Endothelial cell (in vitro differentiated cells): ENCODE results near the gene TMEM121B. TPM values are rescaled to one million over a fixed set of nuclear protein-coding genes. Genes with fewer than 3 reads are reported as not detected.

Experiments used
- DNase-seq: peaks from one replicate; pipeline ENCODE4 v3.0.0; 2021; ENCODE audit warnings: low spot score
- H3K27ac Mint-ChIP-seq: one replicate; pipeline ENCODE4 v1.8.0; 2021; ENCODE audit warnings: mixed read lengths, inconsistent platforms; ENCODE audit not compliant: unreplicated experiment
- H3K27me3 Mint-ChIP-seq: one replicate; pipeline ENCODE4 v1.8.0; 2021; ENCODE audit warnings: mild to moderate bottlenecking, moderate library complexity, mixed read lengths, inconsistent platforms; ENCODE audit not compliant: unreplicated experiment
- H3K36me3 Mint-ChIP-seq: one replicate; pipeline ENCODE4 v1.8.0; 2021; ENCODE audit warnings: mild to moderate bottlenecking, low read depth, mixed read lengths, inconsistent platforms; ENCODE audit not compliant: unreplicated experiment
- H3K4me1 Mint-ChIP-seq: one replicate; pipeline ENCODE4 v1.8.0; 2021; ENCODE audit warnings: mild to moderate bottlenecking, mixed read lengths, inconsistent platforms; ENCODE audit not compliant: unreplicated experiment
- H3K4me3 Mint-ChIP-seq: one replicate; pipeline ENCODE4 v1.8.0; 2021; ENCODE audit warnings: mild to moderate bottlenecking, mixed read lengths, inconsistent platforms; ENCODE audit not compliant: unreplicated experiment
- H3K9me3 Mint-ChIP-seq: one replicate; pipeline ENCODE4 v1.8.0; 2021; ENCODE audit warnings: mixed read lengths, inconsistent platforms; ENCODE audit not compliant: unreplicated experiment
- CTCF ChIP-seq: fragments of 200-600 bp; sonication (generic); IDR thresholded peaks from one replicate; pipeline ENCODE4 v1.5.0; 2021; ENCODE audit warnings: antibody characterized with exemption; ENCODE audit not compliant: unreplicated experiment
- total RNA-seq: library from RNA; stranded (reverse); fragmentation: NEBNext Ultra II Directional; extraction: Animal tissue kit (Norgen Biotek cat#: 25700); gene quantifications from one replicate; pipeline ENCODE4 v1.2.1, GENCODE V29; 2021; ENCODE audit not compliant: unreplicated experiment

The TMEM121B gene
- total RNA-seq, 1 donor from 2014 or later = 62.2 TPM

GRCh38 chr22:17106785-17107546, 14.2 kb downstream of the TMEM121B start:
- no peak for DNase-seq
- Mint-ChIP-seq H3K9me3 (no peaks in the 10 kb centered on the region), H3K27ac (no peak overlapping the region), H3K4me1 (peaks cover 4% of the 10 kb centered on the region), H3K36me3 (peaks cover 55% of the 10 kb centered on the region), H3K27me3 (peaks cover 14% of the 10 kb centered on the region), H3K4me3 (no peak overlapping the region)
- no peak for TF ChIP-seq CTCF

- H3K27me3 Mint-ChIP-seq = peaks cover 11% of the 10 kb centered on the region
- no peak overlapping the region for H3K27ac Mint-ChIP-seq
- no peaks in the 10 kb centered on the region for H3K9me3 Mint-ChIP-seq
- H3K4me1 Mint-ChIP-seq = peaks cover 4% of the 10 kb centered on the region
- H3K36me3 Mint-ChIP-seq = peaks cover 55% of the 10 kb centered on the region
- H3K4me3 Mint-ChIP-seq = no peak overlapping the region
- no peak for DNase-seq
- TF ChIP-seq CTCF = no peak
Observed at GRCh38 chr22:17106161-17106784, 14.9 kb downstream of the TMEM121B start.

GRCh38 chr22:17105143-17106129, 15.7 kb downstream of the TMEM121B start:
- no peak for DNase-seq
- Mint-ChIP-seq H3K9me3 (no peaks in the 10 kb centered on the region), H3K4me1 (peaks cover 5% of the 10 kb centered on the region), H3K36me3 (peaks cover 59% of the 10 kb centered on the region), H3K27me3 (peaks cover 11% of the 10 kb centered on the region), H3K4me3 (no peak overlapping the region), H3K27ac (no peak overlapping the region)
- no peak for TF ChIP-seq CTCF

- H3K4me3 Mint-ChIP-seq = peak overlapping the region; percentile 62
- H3K27ac Mint-ChIP-seq = no peak overlapping the region
- TF ChIP-seq CTCF = no peak
- H3K27me3 Mint-ChIP-seq = peaks cover 6% of the 10 kb centered on the region
- no peaks in the 10 kb centered on the region for H3K9me3 Mint-ChIP-seq
- peaks cover 60% of the 10 kb centered on the region for H3K36me3 Mint-ChIP-seq
- no peak for DNase-seq
- H3K4me1 Mint-ChIP-seq = peaks cover 5% of the 10 kb centered on the region
Observed at GRCh38 chr22:17104336-17104935, 16.7 kb downstream of the TMEM121B start.
